ENCODE results near the gene EPX. TPM values are rescaled to one million over a fixed set of nuclear protein-coding genes. Genes with fewer than 3 reads are reported as not detected.

Gene EPX
- total and polyA plus RNA-seq, 2 of the 4 experiments (the other 2 are of a cell fraction): not detected

- no peak overlapping the region for H4K5ac ChIP-seq (ENCODE audit: low read depth, low read length)
- no peak overlapping the region for H3K18ac ChIP-seq (ENCODE audit: low read depth, low read length)
- no peak overlapping the region for H3K9ac ChIP-seq (ENCODE audit: low read depth, low read length)
- no peaks in the 10 kb centered on the region; the same call in 1 of the 2 replicates for H3K27me3 ChIP-seq (ENCODE audit: control insufficient read depth, insufficient read depth, low read length)
- no peak overlapping the region for H2BK20ac ChIP-seq (ENCODE audit: low read depth, low read length)
- H2AK5ac ChIP-seq (ENCODE audit: low read depth, low read length): no peak overlapping the region
- no peak overlapping the region for H3K14ac ChIP-seq (replicated peaks; ENCODE audit: low read depth, low read length)
- DNase-seq (no peak), ATAC-seq (ENCODE audit: low read depth) (no peak)
- H3K56ac ChIP-seq (ENCODE audit: extremely low read depth, insufficient read depth, low read length): no peak overlapping the region
- ChIA-PET CTCF (interaction anchor here (1.0 kb wide), 1 partner anchor 18 kb away, joined by 3 read pairs; no protein-coding TSS in a partner anchor), POLR2A (ENCODE audit: unreplicated experiment) (no interaction called here)
- TF ChIP-seq RCOR1 (IDR thresholded peaks at IDR 0.05; ENCODE audit: insufficient replicate concordance, low read length): no peak
- no peak for TF ChIP-seq FOS (IDR thresholded peaks at IDR 0.05; ENCODE audit: low read depth, low read length)
- TF ChIP-seq BHLHE40 (IDR thresholded peaks at IDR 0.05; ENCODE audit: low read depth, low read length): no peak
- TF ChIP-seq USF2 (IDR thresholded peaks at IDR 0.05; ENCODE audit: low read depth, low read length): no peak
- TF ChIP-seq NFE2L2 (IDR thresholded peaks at IDR 0.05; ENCODE audit: low read depth, low read length): no peak
- no peak for TF ChIP-seq CEBPB (IDR thresholded peaks at IDR 0.05; ENCODE audit: low read depth, low read length)
- no peak for TF ChIP-seq RAD21 (IDR thresholded peaks at IDR 0.05; ENCODE audit: low read length)
- no peak for TF ChIP-seq MAZ (IDR thresholded peaks at IDR 0.05; ENCODE audit: borderline replicate concordance, low read depth, low read length)
- no peak for TF ChIP-seq ELK1 (IDR thresholded peaks at IDR 0.05; ENCODE audit: borderline replicate concordance, low read depth, low read length)
- no peak for TF ChIP-seq POLR2A (IDR thresholded peaks at IDR 0.05; ENCODE audit: low read depth, low read length)
- TF ChIP-seq CHD1 (IDR thresholded peaks at IDR 0.05; ENCODE audit: low read depth, low read length): no peak
- no peak for TF ChIP-seq MAFK (IDR thresholded peaks at IDR 0.05; ENCODE audit: low read depth, low read length)
- TF ChIP-seq CTCF (conservative IDR thresholded peaks at IDR 0.05; ENCODE audit: low read depth, low read length): no peak
- no peak for TF ChIP-seq RFX5 (IDR thresholded peaks at IDR 0.05; ENCODE audit: low read depth, low read length)
- no peak for TF ChIP-seq MXI1 (IDR thresholded peaks at IDR 0.05; ENCODE audit: borderline replicate concordance, low read depth, low read length)
- TF ChIP-seq SMC3 (IDR thresholded peaks at IDR 0.05; ENCODE audit: low read depth, low read length): no peak
- no TSS peak for BruUV-seq (replicated peaks)
- H2BK5ac ChIP-seq (ENCODE audit: low read depth, low read length, poor library complexity, severe bottlenecking): no peak overlapping the region
- no peaks in the 10 kb centered on the region for H3K4me1 ChIP-seq (ENCODE audit: control insufficient read depth, insufficient read depth, low read length)
- intact Hi-C loops (cut with micrococcal nuclease): no loop called here
- H2BK120ac ChIP-seq (ENCODE audit: low read depth, low read length): no peak overlapping the region
- H2BK15ac ChIP-seq (ENCODE audit: low read depth, low read length): no peak overlapping the region
- no peak overlapping the region for H4K8ac ChIP-seq (ENCODE audit: low read depth in 2 of 2, low read length in 2 of 2)
- no peaks in the 10 kb centered on the region for H3K9me1 ChIP-seq (ENCODE audit: insufficient read depth, low read length)
- H2AK9ac ChIP-seq (replicated peaks; ENCODE audit: low read depth, low read length, poor library complexity): no peak overlapping the region
- no peaks in the 10 kb centered on the region for H3K79me1 ChIP-seq (ENCODE audit: low read depth in 1 of 2, low read length in 2 of 2)
- no peak overlapping the region for H3K4me3 ChIP-seq (ENCODE audit: insufficient read depth, low read depth, low read length)
- no peak overlapping the region for H2AFZ ChIP-seq (replicated peaks; ENCODE audit: low read length, poor library complexity)
- no peak overlapping the region for H4K91ac ChIP-seq (ENCODE audit: insufficient read depth, low read depth, low read length)
- no peak overlapping the region for H3K27ac ChIP-seq (ENCODE audit: insufficient read depth, low read length)
- no peaks in the 10 kb centered on the region for H4K20me1 ChIP-seq (ENCODE audit: insufficient read depth, low read length)
- dilution Hi-C loops (cut with HindIII; ENCODE audit: low sequenced_read_pairs, unreplicated experiment): no loop called here
- H3K4me2 ChIP-seq (ENCODE audit: low read depth, low read length): no peak overlapping the region
- H3K36me3 ChIP-seq (ENCODE audit: control insufficient read depth, insufficient read depth, low read length): no peaks in the 10 kb centered on the region
- no peak overlapping the region for H3K4ac ChIP-seq (ENCODE audit: low read depth, low read length)
- H3K9me3 ChIP-seq (ENCODE audit: control insufficient read depth, insufficient read depth, low read length): no peaks in the 10 kb centered on the region
- in situ Hi-C loops (cut with MboI; ENCODE audit: low sequenced_read_pairs): no loop called here
- no CpG with 5 or more reads among the region's 4 CpGs for WGBS, 2 experiments (ENCODE audit: extremely low coverage in 2 of 2, insufficient read length in 1 of 2)
- H3K23ac ChIP-seq (ENCODE audit: low read depth, low read length): no peak overlapping the region
These were observed 21.9 kb upstream of the EPX start for GRCh38 chr17:58170622-58171021.
